Mesenteric fat pad (tissue), 1 donor: ENCODE results near the gene LIMS2. TPM values are rescaled to one million over a fixed set of nuclear protein-coding genes. Genes with fewer than 3 reads are reported as not detected.
A peak's percentile ranks its signal among the peaks of the same experiment; 100 is the strongest.

Experiments
- DNase-seq: peaks from one replicate; pipeline ENCODE4 v3.0.0-alpha.2; 2020; ENCODE audit warnings: low spot score
- total RNA-seq: library from RNA; stranded (reverse); fragmentation: NEBNext Ultra II Directional; extraction: Animal tissue kit (Norgen Biotek cat#: 25700); gene quantifications from one replicate; pipeline ENCODE4 v1.2.1, GENCODE V29; 2021
- donor health status: DM: yes; HTN: yes; CAD: no.

Gene LIMS2
- total RNA-seq, 1 donor from 2014 or later, result 70.6 TPM

DNA sequence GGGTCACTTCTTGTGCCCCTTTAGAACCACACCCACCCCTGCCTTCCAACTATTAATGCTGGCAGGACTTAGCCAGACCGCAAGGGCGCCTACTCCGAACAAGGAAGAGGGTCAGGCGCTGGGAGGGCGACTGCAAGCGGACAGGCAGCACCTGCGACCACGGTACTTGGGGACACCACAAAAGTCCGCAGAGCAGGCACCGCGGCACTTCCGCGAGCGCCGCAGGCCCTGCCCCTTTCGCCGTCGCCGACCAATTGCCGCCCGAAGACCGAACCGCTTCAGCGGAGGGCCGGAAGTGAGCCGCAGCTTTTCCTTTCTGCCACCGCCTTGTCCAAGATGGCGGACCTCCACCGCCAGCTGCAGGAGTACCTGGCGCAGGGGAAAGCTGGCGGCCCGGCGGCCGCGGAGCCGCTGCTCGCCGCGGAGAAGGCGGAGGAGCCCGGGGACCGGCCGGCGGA is 25.9 kb upstream of the LIMS2 start, which contains the start of gene SFT2D3:
TSS of gene SFT2D3 (plus strand) at position 305 of the 458 bp plus-strand sequence. CDS start at position 337, 32 bp downstream.
- DNase-seq, result peak; percentile 98

DNA sequence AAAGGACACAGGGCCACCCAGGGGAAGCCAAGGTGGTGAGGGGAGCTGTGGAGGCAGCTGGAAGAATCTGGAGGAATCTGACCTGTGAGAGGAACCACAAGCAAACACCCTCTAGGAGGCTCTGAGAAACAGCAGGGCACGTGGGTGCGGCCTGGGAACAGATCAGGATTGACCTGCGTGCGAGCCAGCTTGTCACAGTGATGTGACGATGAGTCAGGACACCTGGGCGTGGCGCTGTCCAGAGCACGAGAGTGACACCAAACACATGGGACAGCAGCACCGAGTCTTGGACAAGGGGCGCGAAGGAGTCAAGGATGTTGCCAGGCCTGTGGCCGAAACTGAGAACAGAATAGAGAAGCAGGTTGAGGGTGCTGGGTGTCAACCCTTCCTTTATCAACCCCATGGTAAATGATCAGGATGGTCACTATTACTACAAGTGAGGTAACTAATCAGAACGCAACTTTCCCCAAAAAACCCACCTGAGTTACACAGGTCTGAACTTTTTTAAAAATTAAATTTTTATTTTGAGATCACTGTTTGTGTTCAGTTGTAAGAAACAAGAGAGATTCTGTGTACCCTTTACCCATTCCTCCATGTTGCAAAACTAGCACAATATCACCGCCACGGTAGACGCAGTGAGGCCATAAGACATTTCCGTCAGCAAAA is 25.3 kb upstream of the LIMS2 start:
- peak; percentile 89 for DNase-seq

DNA sequence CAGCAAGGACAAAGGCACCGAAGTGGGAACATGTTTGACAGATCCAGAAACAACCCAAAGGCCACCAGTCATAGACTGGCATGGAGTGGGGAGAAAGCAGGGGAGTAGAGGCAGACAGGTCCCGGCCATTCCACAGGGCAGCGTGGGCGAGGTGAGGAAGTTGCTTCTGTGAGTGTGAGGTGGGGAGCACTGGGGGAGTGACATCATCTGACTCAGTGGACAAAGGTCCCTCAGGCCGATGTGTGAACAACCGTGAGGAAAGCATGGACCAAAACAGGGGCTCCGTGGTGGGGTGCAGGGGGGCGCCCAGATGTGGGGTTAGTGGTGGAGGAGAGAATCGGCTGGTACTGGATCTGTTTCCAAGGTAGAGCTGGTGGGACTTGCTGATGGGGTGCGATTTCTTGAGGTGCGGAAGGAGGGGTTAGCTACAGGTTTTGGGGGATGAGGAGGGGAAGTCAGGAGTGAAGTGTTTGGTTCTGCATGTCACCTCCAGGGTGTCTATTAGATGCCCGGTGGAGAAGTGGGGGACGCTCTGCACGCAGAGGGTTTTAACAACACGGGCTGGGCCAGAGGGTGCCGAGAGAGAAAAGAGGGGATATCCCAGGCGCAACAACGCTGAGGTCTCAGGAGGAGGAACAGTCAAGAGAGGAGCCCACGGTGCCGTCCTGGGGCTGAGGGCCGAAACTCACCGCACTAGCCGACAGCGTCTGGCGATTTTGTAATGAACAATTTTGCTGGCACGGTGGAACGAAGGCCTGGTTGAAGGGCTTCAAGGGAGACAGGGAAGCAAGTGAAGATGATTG is 23.4 kb upstream of the LIMS2 start:
- DNase-seq, result peak; percentile 80

DNA sequence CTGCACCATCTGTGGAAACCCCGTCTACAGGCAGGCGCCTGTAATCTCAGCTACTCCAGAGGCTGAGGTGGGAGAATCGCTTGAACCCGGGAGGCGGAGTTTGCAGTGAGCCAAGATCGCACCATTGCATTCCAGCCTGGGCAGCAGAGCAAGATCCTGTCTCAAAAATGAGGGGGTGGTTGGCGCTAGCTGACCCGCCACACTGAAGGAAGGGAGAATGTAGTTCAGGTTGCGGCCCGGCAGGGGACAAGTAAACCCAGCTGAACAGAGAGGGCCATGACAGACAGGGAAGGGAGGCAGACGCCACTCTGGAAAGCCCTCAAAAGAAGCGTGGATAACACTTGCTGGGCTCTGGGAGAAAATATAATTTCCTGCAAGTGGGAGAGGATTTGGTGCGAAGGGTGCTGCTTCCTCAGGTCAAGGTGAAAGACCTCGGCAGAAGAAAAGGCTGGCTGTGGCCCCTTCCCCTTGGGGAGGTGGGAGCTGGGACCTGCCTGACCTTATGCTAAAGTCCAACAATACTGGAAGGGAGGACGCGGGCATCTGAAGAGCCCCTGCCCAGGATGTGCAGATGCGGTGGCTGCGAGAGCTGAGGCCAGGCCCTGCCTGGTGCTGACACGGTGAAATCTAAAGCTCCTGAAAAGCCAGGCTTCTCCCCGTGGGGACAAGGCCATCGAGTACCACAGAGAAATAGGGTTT is 22.3 kb upstream of the LIMS2 start:
- peak; percentile 85 for DNase-seq

DNA sequence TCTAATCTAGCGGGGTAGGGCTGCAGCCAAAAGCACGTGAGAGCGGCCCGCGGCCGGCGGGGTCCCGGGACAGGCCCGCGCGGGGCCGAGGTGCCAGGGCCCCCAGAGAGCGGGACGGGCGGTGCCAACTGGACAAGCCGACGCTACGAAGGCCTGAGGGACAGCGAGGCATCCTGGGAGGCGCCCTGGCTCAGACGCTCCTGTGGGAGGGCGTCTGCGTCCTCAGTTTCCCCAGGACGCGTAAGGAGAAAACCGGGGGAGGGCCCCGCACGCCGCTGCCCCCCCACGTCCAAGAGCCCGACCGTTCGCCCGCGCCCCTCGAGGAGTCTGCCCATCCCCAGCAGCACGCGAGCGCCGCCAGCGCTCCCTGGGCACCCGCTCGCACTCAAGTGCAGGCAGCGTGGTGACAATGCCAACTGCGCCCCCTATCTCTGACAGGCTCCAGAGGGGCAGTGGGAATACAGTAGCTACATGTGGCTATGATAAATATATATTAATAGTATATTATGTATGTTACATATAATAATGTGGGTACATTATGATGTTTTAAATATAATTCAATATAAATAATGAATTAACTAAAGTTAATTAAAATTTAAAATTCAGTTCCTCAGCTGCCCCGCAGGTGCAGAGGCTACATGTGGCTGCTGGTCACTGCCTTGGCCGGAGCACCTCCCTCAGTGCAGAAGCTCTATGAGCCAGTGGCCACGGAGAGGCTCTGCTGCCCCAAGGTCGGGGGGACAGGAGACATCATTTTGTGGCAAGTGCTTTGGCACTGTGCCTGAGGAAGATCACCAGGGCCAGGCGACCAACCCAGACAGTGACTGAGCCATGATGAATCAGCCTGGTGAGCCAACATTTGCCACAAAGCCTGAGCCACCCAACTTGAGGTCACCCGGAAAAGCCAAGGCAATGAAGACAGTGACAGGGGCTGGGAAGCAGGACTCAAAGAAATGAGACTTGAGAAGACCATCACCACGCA is 20.5 kb upstream of the LIMS2 start:
- peak; percentile 90 for DNase-seq

DNA sequence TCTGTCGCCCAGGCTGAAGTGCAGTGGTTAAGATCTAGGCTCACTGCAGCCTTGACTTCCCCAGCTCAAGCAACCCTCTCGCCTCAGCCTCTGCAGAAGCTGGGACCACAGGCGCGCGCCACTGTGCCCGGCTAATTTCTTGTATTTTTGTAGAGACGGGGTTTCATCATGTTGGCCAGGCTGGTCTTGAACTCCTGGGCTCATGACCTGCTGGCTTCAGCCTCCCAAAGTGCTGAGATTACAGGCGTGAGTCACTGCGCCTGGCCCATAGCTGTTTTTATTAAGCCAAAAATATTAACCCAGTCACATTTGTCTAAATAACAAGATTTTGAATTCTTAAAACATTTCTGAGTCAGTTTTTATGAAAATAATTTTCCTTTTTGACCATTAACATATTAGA is 19.7 kb upstream of the LIMS2 start:
- peak; percentile 79 for DNase-seq

DNA sequence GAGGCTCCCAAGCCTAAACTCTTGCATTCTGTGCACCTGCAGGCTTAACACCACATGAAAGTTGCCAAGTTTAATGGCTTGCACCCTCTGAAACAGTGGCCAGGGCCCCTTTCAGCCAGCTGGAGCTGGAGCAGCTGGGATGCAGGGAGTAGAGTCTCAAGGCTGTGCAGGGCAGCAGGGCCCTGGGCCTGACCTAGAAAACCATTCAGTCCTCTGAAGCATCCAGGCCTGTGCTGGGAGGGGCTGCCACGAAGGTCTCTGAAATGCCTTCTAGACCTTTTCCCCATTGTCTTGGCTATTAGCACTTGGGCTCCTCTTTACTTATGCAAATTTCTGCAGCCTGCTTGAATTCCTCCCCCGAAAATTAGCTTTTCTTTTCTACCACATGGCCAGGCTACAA is 15.4 kb upstream of the LIMS2 start:
- DNase-seq, result no peak

DNA sequence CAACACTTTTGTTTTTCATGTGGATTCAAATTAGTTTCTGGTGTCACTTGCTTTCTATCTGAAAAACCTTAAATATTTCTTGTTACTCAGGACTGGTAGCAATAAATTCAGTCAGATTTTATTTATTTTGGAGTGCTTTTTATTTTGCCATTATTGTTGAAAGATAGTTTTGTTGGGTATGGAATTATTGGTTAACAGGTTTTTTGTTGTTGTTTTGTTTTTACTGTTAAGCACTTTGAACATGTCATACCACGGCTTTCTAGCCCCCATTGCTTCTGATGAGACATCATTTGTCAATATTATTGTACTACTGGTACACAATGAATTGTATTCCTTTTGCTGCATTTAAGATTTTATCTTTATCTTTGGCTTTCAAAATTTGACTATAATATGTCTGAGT is 13.1 kb upstream of the LIMS2 start:
- DNase-seq, result no peak

DNA sequence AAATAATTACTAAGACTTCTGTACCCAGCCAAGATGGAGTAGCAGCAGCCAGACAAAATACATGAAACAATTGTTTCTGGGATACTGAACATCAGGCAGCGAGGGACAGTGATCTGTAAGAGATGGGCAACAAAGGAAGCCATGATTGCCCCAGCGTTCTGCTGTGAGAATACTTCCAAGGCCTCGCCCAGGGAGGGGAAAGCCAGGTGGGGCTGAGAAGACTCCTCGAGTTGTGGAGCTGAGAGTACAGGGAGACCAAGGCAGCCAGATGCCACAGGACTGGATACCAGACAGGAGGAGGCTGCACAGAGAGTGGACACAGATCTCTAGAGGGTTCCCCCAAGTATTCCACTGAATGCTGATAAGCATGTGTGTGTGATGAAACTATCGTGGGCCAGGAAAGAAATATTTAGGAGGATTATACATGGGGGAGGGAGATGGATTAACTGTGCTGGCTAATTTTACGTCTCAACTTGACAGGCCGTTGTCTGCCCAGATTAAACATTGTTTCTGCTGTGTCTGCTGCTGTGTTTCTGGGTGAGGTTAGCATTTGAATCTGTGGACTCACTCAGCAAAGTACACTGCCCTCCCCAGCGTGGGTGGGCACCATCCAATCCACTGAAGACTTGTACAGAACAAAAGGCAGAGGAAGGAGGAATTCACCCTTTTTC is 10.2 kb upstream of the LIMS2 start:
- DNase-seq, result no peak

DNA sequence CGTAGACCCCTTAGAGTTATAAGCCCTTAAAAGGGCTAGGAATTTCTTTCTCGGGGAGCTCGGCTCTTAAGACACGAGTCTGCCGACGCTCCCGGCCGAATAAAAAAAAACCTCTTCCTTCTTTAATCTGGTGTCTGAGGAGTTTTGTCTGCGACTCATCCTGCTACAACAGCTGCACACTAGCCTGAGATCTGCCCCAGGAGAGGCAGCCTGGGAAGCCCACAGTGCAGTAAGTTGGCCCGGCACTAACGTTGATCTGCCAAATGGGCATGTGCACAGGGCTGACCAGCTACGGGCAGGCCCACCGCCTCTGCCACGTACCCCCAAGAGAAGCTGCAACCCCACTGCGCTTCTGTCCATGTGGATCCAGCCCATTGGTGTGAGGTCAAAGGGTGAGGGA is 8.4 kb upstream of the LIMS2 start:
- DNase-seq, result no peak

DNA sequence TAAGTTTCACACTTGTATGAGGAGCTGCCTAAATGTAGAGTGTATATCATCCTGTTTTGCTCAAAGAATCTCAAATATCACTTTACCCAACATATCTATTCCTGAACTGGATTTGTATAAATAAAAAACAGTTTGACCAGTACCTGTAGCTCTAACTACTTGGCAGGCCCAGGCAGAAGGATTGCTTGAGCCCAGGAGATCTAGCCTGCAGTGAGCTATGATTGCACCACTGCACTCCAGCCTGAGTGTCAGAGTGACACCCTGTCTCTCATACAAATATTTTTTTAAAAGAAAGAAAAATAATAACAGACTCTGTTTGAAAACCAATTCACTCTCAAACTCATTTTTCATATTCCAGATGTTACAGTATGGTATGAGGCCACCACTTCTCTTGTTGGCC is 7.7 kb upstream of the LIMS2 start:
- DNase-seq, result no peak

DNA sequence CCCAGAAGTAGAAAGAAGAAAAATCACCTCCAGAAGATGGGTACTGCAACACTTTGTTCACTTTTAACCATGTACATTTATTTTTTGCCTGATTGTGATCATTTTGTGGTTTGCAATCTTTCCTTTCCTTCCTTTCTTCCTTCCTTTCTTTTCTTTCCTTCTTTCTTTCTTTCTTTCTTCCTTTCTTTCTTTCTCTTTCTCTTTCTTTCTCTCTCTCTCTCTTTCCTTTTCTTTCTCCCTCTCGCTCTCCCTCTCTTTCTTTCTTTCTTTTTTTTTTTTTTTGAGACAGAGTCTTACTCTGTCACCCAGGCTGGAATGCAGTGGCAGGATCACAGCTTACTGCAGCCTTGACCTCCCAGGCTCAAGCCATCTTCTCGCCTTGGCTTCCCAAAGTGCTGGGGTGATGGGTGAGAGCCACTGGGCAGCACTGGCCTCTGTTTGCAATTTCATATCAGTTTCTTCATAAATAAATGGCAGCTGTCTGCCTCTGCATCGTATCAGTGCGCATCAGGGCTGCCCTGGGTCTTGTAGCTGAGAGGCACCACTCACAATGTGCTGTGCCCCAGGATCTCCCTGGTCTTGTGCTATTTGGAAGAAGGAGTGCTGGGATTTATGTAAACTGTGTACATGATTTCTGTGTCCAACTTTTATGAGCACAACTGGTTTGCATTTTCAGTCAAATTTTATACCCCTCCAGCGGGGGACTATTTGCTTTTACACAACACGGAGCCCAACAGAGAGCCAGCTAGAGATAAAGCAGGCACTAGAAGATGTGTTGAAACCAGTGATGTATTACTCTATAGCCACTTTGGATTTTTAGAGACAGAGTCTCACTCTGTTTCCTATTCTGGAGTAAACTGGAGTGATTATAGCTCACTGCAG is 6.9 kb upstream of the LIMS2 start:
- no peak for DNase-seq

DNA sequence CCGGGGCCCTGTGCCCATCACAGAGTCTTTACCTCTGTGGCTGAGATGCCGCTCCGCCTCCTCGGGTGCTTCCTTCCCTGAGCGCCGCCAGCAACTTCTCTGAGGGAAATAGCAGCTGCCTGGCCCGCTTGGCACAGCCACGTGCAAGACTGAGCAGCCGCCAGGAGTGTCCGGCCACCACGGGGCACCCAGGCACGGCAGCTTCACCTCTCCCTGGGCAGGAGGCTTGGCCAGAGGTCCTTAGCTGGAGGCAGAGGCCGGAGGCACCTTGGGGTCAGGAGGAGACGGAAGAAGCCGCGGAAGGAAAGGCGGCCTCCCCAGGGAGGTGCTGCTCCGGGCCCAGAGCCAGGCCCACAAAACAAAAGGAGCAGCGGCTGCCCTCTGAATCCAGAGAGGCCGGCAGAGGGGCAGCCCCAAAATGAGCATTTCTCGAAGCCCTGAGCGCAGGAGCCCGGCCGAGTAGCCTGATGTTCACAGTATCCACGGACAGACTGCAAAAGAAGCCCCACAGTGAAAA is 6.0 kb upstream of the LIMS2 start:
- DNase-seq, result peak; percentile 90

DNA sequence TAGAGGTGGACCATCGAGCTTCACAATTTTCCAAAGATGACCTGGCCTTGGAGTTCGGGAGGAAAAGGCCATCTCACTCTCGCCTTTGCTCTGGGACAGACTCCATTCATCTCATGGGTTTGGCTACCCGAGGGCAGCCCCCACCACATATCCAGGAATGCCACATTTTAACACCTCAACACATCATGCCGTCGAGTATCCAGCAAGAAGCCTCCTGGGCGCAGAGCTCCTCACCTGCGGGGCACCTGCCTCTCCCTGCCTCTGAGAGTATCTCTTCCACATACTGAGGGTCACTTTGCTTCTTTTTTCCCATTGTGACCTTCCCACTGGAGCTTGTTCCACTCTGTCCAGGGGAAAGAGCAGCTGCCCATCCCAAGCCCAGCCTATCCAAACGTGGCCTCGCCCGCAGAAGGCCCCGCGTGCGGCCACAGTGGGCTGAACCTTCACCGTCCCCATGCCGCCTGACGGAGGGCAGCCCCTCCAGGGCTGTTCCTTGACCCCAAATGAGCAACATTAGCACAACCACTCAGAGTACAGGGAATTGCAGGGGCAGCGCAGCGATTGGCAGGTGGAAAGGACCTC is 5.5 kb upstream of the LIMS2 start:
- DNase-seq, result peak; percentile 68

DNA sequence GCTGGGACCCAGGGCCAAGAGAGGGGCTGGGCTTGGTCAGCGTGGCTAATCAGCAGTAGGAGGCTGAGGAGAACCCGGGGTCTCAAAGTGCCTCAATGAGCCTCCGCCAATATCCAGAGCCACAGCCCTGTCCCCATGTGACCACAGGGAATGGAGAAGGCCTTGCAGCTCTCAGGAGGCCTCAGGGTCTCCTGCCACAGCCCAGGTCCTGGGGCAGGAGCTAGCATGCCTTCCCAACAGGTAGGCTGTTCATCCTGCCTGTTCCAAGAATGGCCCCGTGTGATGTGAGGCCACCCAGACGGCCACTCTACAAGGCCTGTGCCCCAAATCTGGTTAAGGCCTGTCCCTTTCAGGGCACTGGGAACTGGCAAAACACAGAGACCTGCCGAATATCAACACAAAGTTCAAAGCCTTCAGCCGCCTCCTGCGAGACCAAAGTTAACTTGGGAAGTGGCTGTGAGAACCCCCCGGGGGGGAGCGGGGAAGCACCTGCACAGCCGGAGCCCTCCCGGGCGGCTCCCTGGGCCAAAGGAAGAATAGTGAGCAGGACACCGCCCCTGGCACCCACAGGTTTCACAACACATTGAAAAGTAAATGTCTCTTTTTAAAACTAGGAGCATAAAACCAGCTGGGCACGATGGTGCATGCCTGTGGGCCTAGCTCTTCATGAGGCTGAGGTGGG is 4.5 kb upstream of the LIMS2 start:
- DNase-seq, result peak; percentile 74

DNA sequence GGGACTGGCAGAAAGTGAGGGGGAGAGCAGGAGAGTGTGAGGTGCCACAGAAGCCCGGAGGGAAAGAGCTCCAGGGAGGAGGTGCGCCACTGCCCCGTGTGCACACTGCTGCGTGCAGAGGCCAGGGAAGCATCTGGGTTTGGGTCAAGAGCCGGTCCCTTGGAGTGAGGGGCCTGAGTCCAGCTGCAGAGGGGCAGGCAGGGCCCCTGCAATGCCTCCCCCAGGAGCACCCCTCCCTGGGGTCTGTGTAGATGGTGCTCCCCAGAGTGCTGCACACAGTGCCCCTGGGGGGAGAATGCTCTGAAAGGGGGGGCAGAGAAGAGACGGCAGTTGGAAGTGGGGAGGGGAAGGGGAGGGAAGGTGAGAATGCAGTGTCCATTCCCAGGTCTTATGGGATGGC is 3.7 kb upstream of the LIMS2 start:
- DNase-seq, result peak; percentile 73

DNA sequence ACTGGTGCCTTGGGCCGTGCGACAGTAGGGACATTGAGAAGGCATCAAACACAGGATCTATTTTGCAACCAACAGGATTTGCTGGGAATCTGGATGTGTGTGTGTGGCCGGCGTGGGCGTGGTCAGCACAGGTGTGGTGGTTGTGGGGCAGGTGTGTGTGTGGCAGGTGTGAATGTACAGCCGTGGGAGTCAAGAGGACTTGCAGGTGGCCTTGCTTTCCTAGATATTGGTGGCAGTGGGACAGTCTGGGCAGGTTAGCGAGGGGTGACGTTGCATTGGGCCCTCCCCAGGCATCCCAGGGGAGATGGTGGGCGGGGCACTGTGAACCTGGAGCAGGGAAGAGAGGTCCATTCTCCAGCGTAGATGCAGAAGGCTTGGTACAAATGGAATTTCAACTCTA is 3.2 kb upstream of the LIMS2 start:
- DNase-seq, result peak; percentile 65

DNA sequence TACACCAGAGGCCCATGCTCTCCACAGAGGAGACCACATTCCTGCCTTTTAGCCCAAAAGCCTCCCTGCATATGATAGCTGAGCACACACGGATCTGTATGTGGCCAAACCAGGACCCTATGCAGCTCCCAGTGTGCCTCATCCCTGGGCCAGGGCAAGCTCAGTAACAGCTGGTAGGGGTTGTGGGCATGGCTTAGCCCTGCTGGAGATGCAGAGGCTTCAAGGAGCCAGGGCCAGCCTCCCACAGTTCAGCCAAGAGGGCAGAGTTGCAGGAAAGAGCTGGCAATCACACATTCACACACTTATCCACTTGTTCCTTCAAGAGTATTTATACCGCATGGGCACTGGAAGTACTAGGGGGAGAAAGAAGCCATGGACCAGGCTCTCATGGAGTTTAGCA is 1.6 kb upstream of the LIMS2 start:
- peak; percentile 81 for DNase-seq
